HCT116 (cell line): ENCODE results near the gene MYLK.

ENCODE experiments used
- CTCF ChIP-seq, 3 experiments: fragments of 200-600 bp in 1 of 3; sonication (generic) in 1 of 3; IDR thresholded peaks in 2 of 3; conservative IDR thresholded peaks in 1 of 3; 2 replicates each; pipeline ENCODE4 v1.5.1; 2012 to 2017; ENCODE audit warnings: low read depth in 2 of 3, low read length in 2 of 3, antibody characterized with exemption in 1 of 3, borderline replicate concordance in 1 of 3, control low read depth in 1 of 3, mild to moderate bottlenecking in 1 of 3, mixed read lengths in 1 of 3, mixed run types in 1 of 3, moderate library complexity in 1 of 3; ENCODE audit not compliant: insufficient read depth in 1 of 3
- EGR1 ChIP-seq: IDR thresholded peaks from 2 replicates; pipeline ENCODE4 v1.6.1; 2012; ENCODE audit warnings: low read depth
- EZH2phosphoT487 ChIP-seq: fragments of 200-600 bp; IDR thresholded peaks from 2 replicates; pipeline ENCODE4 v1.6.1; 2018; ENCODE audit warnings: antibody characterized with exemption, borderline replicate concordance
- POLR2A ChIP-seq: IDR thresholded peaks from 2 replicates; pipeline ENCODE4 v1.7.0; 2011; ENCODE audit warnings: borderline replicate concordance; ENCODE audit not compliant: insufficient read depth, insufficient read length; ENCODE audit errors: extremely low read depth
- POLR2AphosphoS5 ChIP-seq: IDR thresholded peaks from 2 replicates; pipeline ENCODE4 v1.6.1; 2011; ENCODE audit warnings: mild to moderate bottlenecking, low read depth, low read length, moderate library complexity
- REST ChIP-seq: IDR thresholded peaks from 2 replicates; pipeline ENCODE4 v1.6.1; 2012; ENCODE audit warnings: low read depth
- SIN3A ChIP-seq: IDR thresholded peaks from 2 replicates; pipeline ENCODE4 v1.6.1; 2012; ENCODE audit warnings: low read depth
- ZFX ChIP-seq: fragments of 450-650 bp; IDR thresholded peaks from 2 replicates; pipeline ENCODE4 v1.6.1; 2017
- ZNF274 ChIP-seq: fragments of 200-500 bp; sonication (Bioruptor generic); IDR thresholded peaks from 2 replicates; pipeline ENCODE4 v1.6.1; 2014; ENCODE audit warnings: mild to moderate bottlenecking, low read depth, low read length, inconsistent platforms

- TF ChIP-seq SIN3A = no peak
- no peak for TF ChIP-seq POLR2A
- TF ChIP-seq EZH2phosphoT487 = no peak
- no peak for TF ChIP-seq ZNF274
- no peak for TF ChIP-seq EGR1
- no peak for TF ChIP-seq POLR2AphosphoS5
- no peak for TF ChIP-seq REST
- no peak for TF ChIP-seq CTCF (IDR thresholded peaks at IDR 0.05 in 2 of 3, conservative IDR thresholded peaks at IDR 0.05 in 1 of 3; ENCODE audit: borderline replicate concordance in 1 of 3, insufficient read depth in 1 of 3, low read depth in 2 of 3, low read length in 2 of 3)
- no peak for TF ChIP-seq ZFX
Measured at GRCh38 chr3:123793425-123793824, 90.7 kb downstream of the MYLK start.
